IMR-90 (cell line): Measurements from ENCODE around the gene IGFBP7. TPM values are rescaled to one million over a fixed set of nuclear protein-coding genes. Genes with fewer than 3 reads are reported as not detected.

Source experiments
- ATAC-seq: fragments of 200-7000 bp; cut with Tn5 transposase; 2 replicates; pipeline ENCODE4 v1.9.1; 2020; ENCODE audit warnings: low read depth, mild to moderate bottlenecking, moderate library complexity
- BruUV-seq: library from RNA; stranded (reverse); fragments of 400-500 nt; replicated peaks from 2 replicates; lab custom pipeline; 2021; lab: Mats Ljungman, UMichigan
- CTCF ChIA-PET: fragments of 300-600 bp; formaldehyde crosslinking; extraction: SDS; loops from one replicate; lab custom pipeline; 2021; ENCODE audit warnings: antibody characterized with exemption; lab: Yijun Ruan, JAX
- POLR2A ChIA-PET: fragments of 300-600 bp; sonication (Branson Sonifier 250); formaldehyde crosslinking; loops from one replicate; lab custom pipeline; 2022; ENCODE audit warnings: antibody characterized with exemption; ENCODE audit not compliant: unreplicated experiment; lab: Charles Lee
- DNase-seq: peaks from one replicate; pipeline ENCODE4 v3.0.0; 2013
- H2AFZ ChIP-seq: replicated peaks from 2 replicates; pipeline ENCODE3; 2013; ENCODE audit warnings: low read length, mild to moderate bottlenecking; ENCODE audit not compliant: poor library complexity
- H2AK5ac ChIP-seq: 2 replicates; pipeline ENCODE4 v1.6.1; 2013; ENCODE audit warnings: low read depth, low read length, inconsistent platforms
- H2AK9ac ChIP-seq: replicated peaks from 2 replicates; pipeline ENCODE3; 2013; ENCODE audit warnings: mild to moderate bottlenecking, low read depth, low read length, moderate library complexity; ENCODE audit not compliant: poor library complexity
- H2BK120ac ChIP-seq: 2 replicates; pipeline ENCODE4 v1.6.1; 2013; ENCODE audit warnings: low read depth, low read length, inconsistent platforms
- H2BK15ac ChIP-seq: 3 replicates; pipeline ENCODE4 v1.6.1; 2013; ENCODE audit warnings: low read depth, low read length, inconsistent platforms
- H2BK20ac ChIP-seq: 2 replicates; pipeline ENCODE4 v1.6.1; 2013; ENCODE audit warnings: low read depth, mild to moderate bottlenecking, inconsistent platforms, low read length, moderate library complexity
- H2BK5ac ChIP-seq: 2 replicates; pipeline ENCODE4 v1.6.1; 2013; ENCODE audit warnings: mild to moderate bottlenecking, low read depth, low read length, inconsistent platforms; ENCODE audit not compliant: poor library complexity, severe bottlenecking
- H3K14ac ChIP-seq: replicated peaks from 2 replicates; pipeline ENCODE4 v1.6.1; 2013; ENCODE audit warnings: low read depth, low read length, inconsistent platforms
- H3K18ac ChIP-seq: 2 replicates; pipeline ENCODE4 v1.6.1; 2013; ENCODE audit warnings: low read depth, low read length, control low read depth
- H3K23ac ChIP-seq: 2 replicates; pipeline ENCODE4 v1.6.1; 2013; ENCODE audit warnings: low read depth, low read length, inconsistent platforms
- H3K27ac ChIP-seq: 2 replicates; pipeline ENCODE4 v1.5.1; 2013; ENCODE audit warnings: mild to moderate bottlenecking, control low read depth, low read length; ENCODE audit not compliant: insufficient read depth
- H3K27me3 ChIP-seq: 2 replicates; pipeline ENCODE4 v1.6.1; 2013; ENCODE audit warnings: low read length; ENCODE audit not compliant: control insufficient read depth, insufficient read depth
- H3K36me3 ChIP-seq: 2 replicates; pipeline ENCODE4 v1.6.1; 2013; ENCODE audit warnings: low read length, mixed read lengths; ENCODE audit not compliant: control insufficient read depth, insufficient read depth
- H3K4ac ChIP-seq: 2 replicates; pipeline ENCODE4 v1.6.1; 2013; ENCODE audit warnings: low read depth, low read length, inconsistent platforms
- H3K4me1 ChIP-seq: 2 replicates; pipeline ENCODE4 v1.6.1; 2013; ENCODE audit warnings: low read length, mixed read lengths; ENCODE audit not compliant: control insufficient read depth, insufficient read depth
- H3K4me2 ChIP-seq: 2 replicates; pipeline ENCODE4 v1.6.1; 2013; ENCODE audit warnings: low read depth, mild to moderate bottlenecking, control low read depth, low read length, moderate library complexity
- H3K4me3 ChIP-seq: 2 replicates; pipeline ENCODE4 v1.5.1; 2013; ENCODE audit warnings: low read depth, mild to moderate bottlenecking, control low read depth, low read length, moderate library complexity; ENCODE audit not compliant: insufficient read depth
- H3K56ac ChIP-seq: 2 replicates; pipeline ENCODE4 v1.6.1; 2013; ENCODE audit warnings: low read length, inconsistent platforms; ENCODE audit not compliant: insufficient read depth; ENCODE audit errors: extremely low read depth
- H3K79me1 ChIP-seq, 2 experiments: 2 replicates each; pipeline ENCODE4 v1.6.1; 2013; ENCODE audit warnings: low read length in 2 of 2, inconsistent platforms in 1 of 2, low read depth in 1 of 2
- H3K9ac ChIP-seq: 2 replicates; pipeline ENCODE4 v1.6.1; 2013; ENCODE audit warnings: low read depth, low read length, control low read depth
- H3K9me1 ChIP-seq: 2 replicates; pipeline ENCODE4 v1.6.1; 2013; ENCODE audit warnings: low read length, inconsistent platforms; ENCODE audit not compliant: insufficient read depth
- H3K9me3 ChIP-seq: 2 replicates; pipeline ENCODE4 v1.6.1; 2013; ENCODE audit warnings: low read length; ENCODE audit not compliant: control insufficient read depth, insufficient read depth
- H4K20me1 ChIP-seq: 2 replicates; pipeline ENCODE4 v1.6.1; 2013; ENCODE audit warnings: low read length, inconsistent platforms; ENCODE audit not compliant: insufficient read depth
- H4K5ac ChIP-seq: 2 replicates; pipeline ENCODE4 v1.6.1; 2013; ENCODE audit warnings: mild to moderate bottlenecking, low read depth, low read length, control low read depth
- H4K8ac ChIP-seq, 2 experiments: 2 replicates each; pipeline ENCODE4 v1.6.1; 2013; ENCODE audit warnings: low read depth in 2 of 2, low read length in 2 of 2, control low read depth in 1 of 2, inconsistent platforms in 1 of 2
- H4K91ac ChIP-seq: 2 replicates; pipeline ENCODE4 v1.6.1; 2013; ENCODE audit warnings: low read depth, low read length, inconsistent platforms; ENCODE audit not compliant: insufficient read depth
- BHLHE40 ChIP-seq: fragments of 150-350 bp; IDR thresholded peaks from 2 replicates; pipeline ENCODE4 v1.6.1; 2016; ENCODE audit warnings: mild to moderate bottlenecking, low read depth, low read length
- CEBPB ChIP-seq: IDR thresholded peaks from 2 replicates; pipeline ENCODE4 v1.6.1; 2012; ENCODE audit warnings: low read depth, low read length, improper control_type of control experiment
- CHD1 ChIP-seq: IDR thresholded peaks from 2 replicates; pipeline ENCODE4 v1.6.1; 2012; ENCODE audit warnings: low read depth, low read length, improper control_type of control experiment
- MAFK ChIP-seq: IDR thresholded peaks from 2 replicates; pipeline ENCODE4 v1.6.1; 2012; ENCODE audit warnings: low read depth, low read length, improper control_type of control experiment
- MXI1 ChIP-seq: IDR thresholded peaks from 2 replicates; pipeline ENCODE4 v1.6.1; 2012; ENCODE audit warnings: low read depth, mild to moderate bottlenecking, low read length, moderate library complexity, borderline replicate concordance
- RFX5 ChIP-seq: IDR thresholded peaks from 2 replicates; pipeline ENCODE4 v1.8.0; 2012; ENCODE audit warnings: low read depth, mild to moderate bottlenecking, low read length, moderate library complexity
- SMC3 ChIP-seq: fragments of 150-350 bp; IDR thresholded peaks from 2 replicates; pipeline ENCODE4 v1.6.1; 2016; ENCODE audit warnings: low read depth, mild to moderate bottlenecking, antibody characterized with exemption, low read length, moderate library complexity
- WGBS, 2 experiments: methylation state at CpG; one replicate each; pipeline versions ENCODE4 v1.1.5 to v1.1.7; 2013; ENCODE audit warnings: missing lambda C conversion rate in 2 of 2; ENCODE audit not compliant: insufficient read length in 1 of 2; ENCODE audit errors: extremely low coverage in 2 of 2; 5-methylcytosine and 5-hydroxymethylcytosine counted together
- dilution Hi-C: fragments of 300-500 bp; cut with HindIII; formaldehyde crosslinking; loops from one replicate; pipeline ENCODE4 v1.14.3; 2018; ENCODE audit warnings: low sequenced_read_pairs; ENCODE audit not compliant: unreplicated experiment
- in situ Hi-C: fragments of 300-500 bp; cut with MboI; formaldehyde crosslinking; loops from 3 replicates; pipeline ENCODE4 v1.14.3; 2019; ENCODE audit warnings: low sequenced_read_pairs, inconsistent platforms, mixed read lengths
- intact Hi-C: fragments of 100-400 bp; cut with micrococcal nuclease; formaldehyde crosslinking; loops from 2 replicates; pipeline ENCODE4 v1.10.0; 2022
- polyA plus RNA-seq, 3 experiments: library from polyadenylated mRNA; depleted of rRNA; stranded (reverse); fragments of >200 nt; gene quantifications; 2 replicates each; pipeline ENCODE4 v1.2.3, GENCODE V29; 2012; ENCODE audit warnings: low replicate concordance in 1 of 3
- total RNA-seq: library from RNA; depleted of rRNA; stranded (reverse); fragments of >200 nt; gene quantifications from 2 replicates; pipeline ENCODE4 v1.2.3, GENCODE V29; 2012
- TF ChIP-seq, protein P1 (sequence below): fragments of 150-350 bp; IDR thresholded peaks from 2 replicates; pipeline ENCODE4 v1.6.1; 2016; ENCODE audit warnings: low read depth, mild to moderate bottlenecking, low read length, moderate library complexity, borderline replicate concordance
- TF ChIP-seq, protein P2 (sequence below): fragments of 150-350 bp; IDR thresholded peaks from 2 replicates; pipeline ENCODE4 v1.6.1; 2017; ENCODE audit warnings: mild to moderate bottlenecking, antibody characterized with exemption, low read length, low read depth

The IGFBP7 gene
- total and polyA plus RNA-seq, 2 of the 4 experiments (the other 2 are of a cell fraction): 33.2 to 267 TPM

DNA sequence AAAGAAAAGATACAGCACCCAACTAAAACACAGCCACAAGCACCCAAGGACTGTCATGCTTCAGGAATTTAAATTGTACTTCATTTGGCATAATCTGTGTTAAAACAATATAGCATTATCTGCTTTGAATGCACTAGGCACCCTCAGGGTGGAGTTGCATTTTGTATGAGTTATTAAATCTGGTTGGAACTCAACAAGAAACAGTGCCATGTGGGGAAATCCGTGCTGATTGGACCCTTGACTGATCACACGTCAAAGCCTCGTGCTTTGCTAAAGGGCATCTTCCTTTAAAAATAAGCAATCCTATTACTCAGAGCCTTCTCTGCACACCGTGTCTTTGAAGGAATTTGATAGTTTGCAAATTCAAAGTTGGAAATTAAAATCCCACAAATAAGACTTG is 35.4 kb downstream of the IGFBP7 start:
- H4K5ac ChIP-seq: no peak overlapping the region; the same call in 1 of the 2 replicates
- H3K4ac ChIP-seq: no peak overlapping the region; the same call in 1 of the 2 replicates
- peak overlapping the region; percentile 77; the same call in 1 of the 2 replicates for H3K18ac ChIP-seq
- 0 out of 4 replicates have a peak overlapping the region, but pooled peaks of 1 of the 2 experiments have one; percentile 26 for H4K8ac ChIP-seq
- H2AK5ac ChIP-seq: no peak overlapping the region
- H2AFZ ChIP-seq: no peak overlapping the region
- peak overlapping the region; percentile 71; the same call in 1 of the 2 replicates for H3K56ac ChIP-seq
- H2BK120ac ChIP-seq: peak overlapping the region; percentile 86; the same call in 1 of the 2 replicates
- ChIA-PET CTCF (interaction anchor here (0.7 to 1.7 kb wide), 3 partner anchors 37 to 88 kb away, joined by 4 to 6 read pairs (median 4); no protein-coding TSS in a partner anchor), POLR2A (no interaction called here)
- ATAC-seq: peak; percentile 72
- peaks cover 17% of the 10 kb centered on the region for H3K4me1 ChIP-seq
- H2BK20ac ChIP-seq: peak overlapping the region; percentile 91
- no peak overlapping the region for H3K27ac ChIP-seq
- H2AK9ac ChIP-seq: no peak overlapping the region
- H2BK5ac ChIP-seq: peak overlapping the region; percentile 88
- no peak overlapping the region for H3K14ac ChIP-seq
- H3K79me1 ChIP-seq: peaks cover 37 to 82% of the 10 kb centered on the region in 2 experiments
- peak overlapping the region; percentile 82; the same call in 1 of the 2 replicates for H4K91ac ChIP-seq
- no peak overlapping the region for H3K23ac ChIP-seq
- TF ChIP-seq MAFK (no peak), RFX5 (no peak), CHD1 (no peak), SMC3 (no peak), CEBPB (peak; percentile 3; the same call in 1 of the 2 replicates), BHLHE40 (peak; percentile 36; the same call in 1 of the 2 replicates), MXI1 (0 out of 2 replicates have a peak, but pooled peaks have one; percentile 52)
- TF ChIP-seq, protein P1, sequence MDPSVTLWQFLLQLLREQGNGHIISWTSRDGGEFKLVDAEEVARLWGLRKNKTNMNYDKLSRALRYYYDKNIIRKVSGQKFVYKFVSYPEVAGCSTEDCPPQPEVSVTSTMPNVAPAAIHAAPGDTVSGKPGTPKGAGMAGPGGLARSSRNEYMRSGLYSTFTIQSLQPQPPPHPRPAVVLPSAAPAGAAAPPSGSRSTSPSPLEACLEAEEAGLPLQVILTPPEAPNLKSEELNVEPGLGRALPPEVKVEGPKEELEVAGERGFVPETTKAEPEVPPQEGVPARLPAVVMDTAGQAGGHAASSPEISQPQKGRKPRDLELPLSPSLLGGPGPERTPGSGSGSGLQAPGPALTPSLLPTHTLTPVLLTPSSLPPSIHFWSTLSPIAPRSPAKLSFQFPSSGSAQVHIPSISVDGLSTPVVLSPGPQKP: no peak
- TF ChIP-seq, protein P2, sequence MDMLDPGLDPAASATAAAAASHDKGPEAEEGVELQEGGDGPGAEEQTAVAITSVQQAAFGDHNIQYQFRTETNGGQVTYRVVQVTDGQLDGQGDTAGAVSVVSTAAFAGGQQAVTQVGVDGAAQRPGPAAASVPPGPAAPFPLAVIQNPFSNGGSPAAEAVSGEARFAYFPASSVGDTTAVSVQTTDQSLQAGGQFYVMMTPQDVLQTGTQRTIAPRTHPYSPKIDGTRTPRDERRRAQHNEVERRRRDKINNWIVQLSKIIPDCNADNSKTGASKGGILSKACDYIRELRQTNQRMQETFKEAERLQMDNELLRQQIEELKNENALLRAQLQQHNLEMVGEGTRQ: peak; percentile 93
- H3K4me3 ChIP-seq: no peak overlapping the region
- H3K27me3 ChIP-seq: no peaks in the 10 kb centered on the region
- in situ Hi-C loops (no loop called here), dilution Hi-C loops (no loop called here), intact Hi-C loops (no loop called here)
- H3K36me3 ChIP-seq: no peaks in the 10 kb centered on the region; the same call in 1 of the 2 replicates
- no peaks in the 10 kb centered on the region for H3K9me3 ChIP-seq
- peaks cover 24% of the 10 kb centered on the region for H3K9me1 ChIP-seq
- no peak overlapping the region for H2BK15ac ChIP-seq
- 0 out of 2 replicates have a peak, but pooled peaks cover 3% of the 10 kb centered on the region for H4K20me1 ChIP-seq
- no peak overlapping the region; the same call in 1 of the 2 replicates for H3K4me2 ChIP-seq
- DNase-seq: peak; percentile 88
- BruUV-seq: no TSS peak
- H3K9ac ChIP-seq: no peak overlapping the region
- WGBS, 2 experiments: no CpG with 5 or more reads among the region's 4 CpGs
